Gastrocnemius medialis (tissue), 4 donors: Measurements from ENCODE around the gene PRRT1.

Source experiments
- POLR2A ChIP-seq, 2 donors: fragments of 450-650 bp; IDR thresholded peaks; one replicate each; pipeline ENCODE4 v1.6.1; 2017; ENCODE audit warnings: antibody characterized with exemption in 2 of 2, mild to moderate bottlenecking in 2 of 2, moderate library complexity in 2 of 2
- TF ChIP-seq, protein P1 (sequence below), 5 experiments: fragments of 450-650 bp in 3 of 5; fragments of 200-600 bp in 2 of 5; sonication (generic) in 2 of 5; IDR thresholded peaks in 4 of 5; conservative IDR thresholded peaks in 1 of 5; 1 replicate in 4 of 5; 2 replicates in 1 of 5; pipeline ENCODE4 v1.5.1; 2016 to 2019; ENCODE audit warnings: antibody characterized with exemption in 5 of 5, mild to moderate bottlenecking in 3 of 5, moderate library complexity in 3 of 5

DNA sequence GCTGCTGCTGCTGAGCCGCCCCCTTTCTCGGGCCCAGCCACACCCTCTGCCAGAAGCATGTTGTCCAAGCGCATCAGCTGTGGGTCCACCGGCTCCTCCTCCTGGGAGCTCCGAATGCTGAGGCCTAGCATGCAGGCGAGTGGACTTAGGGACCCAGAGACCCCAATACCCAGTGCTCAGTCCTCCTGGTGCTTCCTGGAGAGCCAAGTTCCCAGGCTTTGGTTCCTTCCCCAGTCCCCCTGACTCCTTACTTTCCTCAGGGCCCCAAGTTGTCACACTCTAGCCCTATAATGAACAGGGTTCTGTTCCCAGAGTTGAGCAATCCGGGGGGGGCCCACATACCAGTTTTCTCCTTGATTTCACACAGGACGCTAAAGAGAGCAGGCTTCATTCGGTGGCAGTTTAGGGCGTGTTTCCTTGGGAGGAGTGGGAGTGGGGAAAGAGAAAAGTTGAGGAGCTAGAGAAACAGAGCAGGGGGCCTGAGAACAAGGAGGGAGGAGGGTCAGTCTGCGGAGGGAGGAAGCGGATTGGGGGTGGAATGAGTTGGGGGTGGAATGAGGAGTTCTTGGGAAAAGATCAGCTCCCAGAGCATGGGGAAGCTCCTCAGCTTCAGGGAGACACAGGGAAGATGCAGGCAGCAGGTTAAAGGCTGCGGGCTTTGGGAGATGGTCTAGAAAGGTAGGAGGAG is 36.8 kb upstream of the PRRT1 start:
- TF ChIP-seq, protein P1, sequence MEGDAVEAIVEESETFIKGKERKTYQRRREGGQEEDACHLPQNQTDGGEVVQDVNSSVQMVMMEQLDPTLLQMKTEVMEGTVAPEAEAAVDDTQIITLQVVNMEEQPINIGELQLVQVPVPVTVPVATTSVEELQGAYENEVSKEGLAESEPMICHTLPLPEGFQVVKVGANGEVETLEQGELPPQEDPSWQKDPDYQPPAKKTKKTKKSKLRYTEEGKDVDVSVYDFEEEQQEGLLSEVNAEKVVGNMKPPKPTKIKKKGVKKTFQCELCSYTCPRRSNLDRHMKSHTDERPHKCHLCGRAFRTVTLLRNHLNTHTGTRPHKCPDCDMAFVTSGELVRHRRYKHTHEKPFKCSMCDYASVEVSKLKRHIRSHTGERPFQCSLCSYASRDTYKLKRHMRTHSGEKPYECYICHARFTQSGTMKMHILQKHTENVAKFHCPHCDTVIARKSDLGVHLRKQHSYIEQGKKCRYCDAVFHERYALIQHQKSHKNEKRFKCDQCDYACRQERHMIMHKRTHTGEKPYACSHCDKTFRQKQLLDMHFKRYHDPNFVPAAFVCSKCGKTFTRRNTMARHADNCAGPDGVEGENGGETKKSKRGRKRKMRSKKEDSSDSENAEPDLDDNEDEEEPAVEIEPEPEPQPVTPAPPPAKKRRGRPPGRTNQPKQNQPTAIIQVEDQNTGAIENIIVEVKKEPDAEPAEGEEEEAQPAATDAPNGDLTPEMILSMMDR (IDR thresholded peaks at IDR 0.05 in 4 of 5, conservative IDR thresholded peaks at IDR 0.05 in 1 of 5), result no peak
- TF ChIP-seq POLR2A (IDR thresholded peaks at IDR 0.05), result no peak
